Astrocyte of the spinal cord (primary cell): ENCODE results near the gene MC1R.
"Not testable (repeated sequence)": the region's sequence is repeated elsewhere in the genome, so short reads cannot be mapped to it uniquely, and the experiment has no call there.

Source experiments
- DNase-seq: peaks from one replicate; pipeline ENCODE4 v3.0.0; 2011; ENCODE audit warnings: low read depth, low spot score
- H3K4me3 ChIP-seq: 2 replicates; pipeline ENCODE4 v1.5.1; 2011; ENCODE audit warnings: low read depth, mild to moderate bottlenecking, low read length, moderate library complexity
- CTCF ChIP-seq: IDR thresholded peaks from 2 replicates; pipeline ENCODE4 v1.5.1; 2012; ENCODE audit warnings: low read depth, mild to moderate bottlenecking, low read length, inconsistent platforms
- in situ Hi-C: cut with HindIII; loops from 2 replicates; pipeline ENCODE4 v1.10.0; 2017; ENCODE audit warnings: low sequenced_read_pairs

Gene MC1R

GRCh38 chr16:89918453-89919347 is at the start of gene MC1R:
Gene MC1R (plus strand): TSS chr16:89918862. CDS start chr16:89919259, 397 bp downstream.
- peak; percentile 66 for TF ChIP-seq CTCF
- in situ Hi-C loops, result no loop called here
- H3K4me3 ChIP-seq, result peak within 1 kb of the TSS; percentile 21
- DNase-seq, result peak; percentile 57

GRCh38 chr16:89869911-89870310 is 48.8 kb upstream of the MC1R start:
- DNase-seq, result no peak
- no peak overlapping the region for H3K4me3 ChIP-seq
- no peak for TF ChIP-seq CTCF
- in situ Hi-C loops, result no loop called here

GRCh38 chr16:89870440-89870839 is 48.2 kb upstream of the MC1R start:
- in situ Hi-C loops, result no loop called here
- TF ChIP-seq CTCF, result no peak
- no peak for DNase-seq

GRCh38 chr16:89871895-89872294 is 46.8 kb upstream of the MC1R start:
- no peak for DNase-seq
- H3K4me3 ChIP-seq, result no peak overlapping the region
- TF ChIP-seq CTCF, result no peak
- in situ Hi-C loops, result no loop called here

More at GRCh38 chr16:89870440-89870839, 48.2 kb upstream of the MC1R start:
- no peak overlapping the region for H3K4me3 ChIP-seq

- peak within 1 kb of the TSS; percentile 82 for H3K4me3 ChIP-seq
- TF ChIP-seq CTCF, result no peak
- DNase-seq, result peak; percentile 86
- in situ Hi-C loops, result no loop called here
Observed at GRCh38 chr16:89873109-89873971, 45.3 kb upstream of the MC1R start, which contains the start of gene TCF25. Gene TCF25 (plus strand): TSS chr16:89873592. CDS start chr16:89873668, 76 bp downstream.

- in situ Hi-C loops, result no loop called here
- peak; percentile 95 for DNase-seq
- H3K4me3 ChIP-seq, result peak overlapping the region; percentile 82
- TF ChIP-seq CTCF, result no peak
Observed at GRCh38 chr16:89873972-89874689, 44.5 kb upstream of the MC1R start.

- DNase-seq, in situ Hi-C loops, H3K4me3 ChIP-seq: not testable (repeated sequence)
Observed at GRCh38 chr16:89879123-89879522, 39.5 kb upstream of the MC1R start.
